Left renal pelvis (tissue), 4 donors: Measurements from ENCODE around the gene TRERF1. TPM values are rescaled to one million over a fixed set of nuclear protein-coding genes. Genes with fewer than 3 reads are reported as not detected.
A peak's percentile ranks its signal among the peaks of the same experiment; 100 is the strongest.
"Not testable (repeated sequence)": the region's sequence is repeated elsewhere in the genome, so short reads cannot be mapped to it uniquely, and the experiment has no call there.

Experiments
- DNase-seq, 4 donors: peaks; one replicate each; pipeline ENCODE4 v3.0.0-alpha.2; 2013; ENCODE audit warnings: low read depth in 4 of 4, low spot score in 3 of 4
- polyA plus RNA-seq, 4 donors: library from polyadenylated mRNA; unstranded; fragments of 120-200 nt; gene quantifications; one replicate each; pipeline ENCODE4 v1.2.1, GENCODE V29; 2013; ENCODE audit not compliant: insufficient read length in 4 of 4

TRERF1 gene, protein sequence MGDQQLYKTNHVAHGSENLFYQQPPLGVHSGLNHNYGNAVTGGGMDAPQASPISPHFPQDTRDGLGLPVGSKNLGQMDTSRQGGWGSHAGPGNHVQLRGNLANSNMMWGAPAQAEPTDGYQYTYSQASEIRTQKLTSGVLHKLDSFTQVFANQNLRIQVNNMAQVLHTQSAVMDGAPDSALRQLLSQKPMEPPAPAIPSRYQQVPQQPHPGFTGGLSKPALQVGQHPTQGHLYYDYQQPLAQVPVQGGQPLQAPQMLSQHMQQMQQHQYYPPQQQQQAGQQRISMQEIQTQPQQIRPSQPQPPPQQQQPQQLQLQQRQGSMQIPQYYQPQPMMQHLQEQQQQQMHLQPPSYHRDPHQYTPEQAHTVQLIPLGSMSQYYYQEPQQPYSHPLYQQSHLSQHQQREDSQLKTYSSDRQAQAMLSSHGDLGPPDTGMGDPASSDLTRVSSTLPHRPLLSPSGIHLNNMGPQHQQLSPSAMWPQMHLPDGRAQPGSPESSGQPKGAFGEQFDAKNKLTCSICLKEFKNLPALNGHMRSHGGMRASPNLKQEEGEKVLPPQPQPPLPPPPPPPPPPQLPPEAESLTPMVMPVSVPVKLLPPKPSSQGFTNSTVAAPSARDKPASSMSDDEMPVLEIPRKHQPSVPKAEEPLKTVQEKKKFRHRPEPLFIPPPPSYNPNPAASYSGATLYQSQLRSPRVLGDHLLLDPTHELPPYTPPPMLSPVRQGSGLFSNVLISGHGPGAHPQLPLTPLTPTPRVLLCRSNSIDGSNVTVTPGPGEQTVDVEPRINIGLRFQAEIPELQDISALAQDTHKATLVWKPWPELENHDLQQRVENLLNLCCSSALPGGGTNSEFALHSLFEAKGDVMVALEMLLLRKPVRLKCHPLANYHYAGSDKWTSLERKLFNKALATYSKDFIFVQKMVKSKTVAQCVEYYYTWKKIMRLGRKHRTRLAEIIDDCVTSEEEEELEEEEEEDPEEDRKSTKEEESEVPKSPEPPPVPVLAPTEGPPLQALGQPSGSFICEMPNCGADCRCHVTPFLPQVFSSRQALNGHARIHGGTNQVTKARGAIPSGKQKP (N-terminal part only)
- polyA plus RNA-seq, result 10 to 100 TPM; 13.0 to 18.6 (median 16.5) TPM

DNA sequence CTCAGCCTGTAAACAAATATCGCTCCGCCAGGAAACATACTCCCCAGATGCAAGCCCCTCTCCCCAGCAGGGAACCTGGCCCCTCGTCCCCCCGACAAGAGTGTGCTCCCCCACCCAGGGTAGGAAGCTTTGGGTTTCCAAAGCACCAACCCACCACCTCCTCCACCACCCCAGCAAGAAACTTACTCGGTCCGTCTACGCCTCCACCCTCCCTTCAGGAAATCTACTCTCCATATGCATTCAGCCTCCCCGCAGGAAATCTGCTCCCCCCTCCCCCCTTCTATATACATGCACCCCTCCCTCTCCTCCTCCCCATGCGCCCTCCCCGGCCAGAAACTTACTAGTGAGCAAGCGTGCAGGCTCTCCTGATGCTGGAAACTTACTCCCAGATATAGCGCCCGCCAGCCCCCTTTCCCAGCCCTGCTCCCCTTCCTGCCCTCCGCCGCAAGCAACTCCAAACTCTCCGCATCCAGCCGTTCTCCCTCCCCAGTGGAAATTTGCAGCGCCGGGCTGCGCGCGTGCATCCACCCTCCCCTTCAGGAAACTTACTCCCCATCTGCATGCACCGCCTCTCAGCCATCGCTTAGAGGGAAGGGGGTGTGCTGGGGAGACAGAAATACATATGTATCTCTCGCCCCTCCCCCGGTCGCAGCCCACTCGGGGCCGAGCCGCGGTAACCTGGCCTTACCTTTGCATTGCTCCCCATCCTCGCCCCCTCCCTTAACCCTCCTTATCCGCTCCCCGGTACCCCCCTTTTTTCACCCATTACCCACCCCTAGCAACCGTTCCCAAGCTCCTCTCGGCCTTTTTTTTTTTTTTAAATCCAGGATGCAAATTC is at the start of gene TRERF1:
TRERF1 (minus strand) TSS at position 594 of the 838 bp plus-strand sequence. CDS start 182,336 bp downstream, outside the sequence.
- peak in 3 of 4 donors; percentile 53 to 67 (median 57) for DNase-seq

DNA sequence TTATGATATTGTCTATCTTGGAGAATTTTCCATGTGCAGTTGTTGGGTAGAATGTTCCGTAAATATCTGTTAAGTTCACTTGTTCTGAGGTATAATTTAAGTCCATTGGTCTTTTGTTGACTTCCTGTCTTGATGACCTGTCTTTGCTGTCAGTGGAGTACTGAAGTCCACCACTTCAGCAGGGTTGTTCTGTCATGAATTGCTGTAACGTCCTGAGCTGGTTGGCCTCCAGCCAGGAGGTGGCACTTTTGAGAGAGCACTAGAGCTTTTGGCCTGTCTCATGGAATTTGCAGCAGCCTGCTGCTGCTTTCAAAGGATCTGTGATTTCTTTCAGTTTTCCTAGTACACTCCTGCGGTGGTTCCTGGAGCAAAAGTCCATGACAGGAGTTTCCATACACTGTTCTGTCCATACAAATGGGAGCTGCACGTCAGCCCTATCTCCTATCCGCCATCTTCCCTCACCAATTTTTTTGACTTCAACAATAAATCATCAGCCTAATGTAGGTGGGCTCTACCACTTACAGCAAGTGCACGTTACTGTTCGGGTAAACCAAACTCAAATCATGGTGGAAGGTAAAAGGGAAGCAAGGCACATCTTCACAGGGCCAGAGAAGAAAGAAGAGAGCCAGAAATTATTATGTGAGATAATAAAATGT is 46.9 kb upstream of the TRERF1 start:
- DNase-seq, result no peak

DNA sequence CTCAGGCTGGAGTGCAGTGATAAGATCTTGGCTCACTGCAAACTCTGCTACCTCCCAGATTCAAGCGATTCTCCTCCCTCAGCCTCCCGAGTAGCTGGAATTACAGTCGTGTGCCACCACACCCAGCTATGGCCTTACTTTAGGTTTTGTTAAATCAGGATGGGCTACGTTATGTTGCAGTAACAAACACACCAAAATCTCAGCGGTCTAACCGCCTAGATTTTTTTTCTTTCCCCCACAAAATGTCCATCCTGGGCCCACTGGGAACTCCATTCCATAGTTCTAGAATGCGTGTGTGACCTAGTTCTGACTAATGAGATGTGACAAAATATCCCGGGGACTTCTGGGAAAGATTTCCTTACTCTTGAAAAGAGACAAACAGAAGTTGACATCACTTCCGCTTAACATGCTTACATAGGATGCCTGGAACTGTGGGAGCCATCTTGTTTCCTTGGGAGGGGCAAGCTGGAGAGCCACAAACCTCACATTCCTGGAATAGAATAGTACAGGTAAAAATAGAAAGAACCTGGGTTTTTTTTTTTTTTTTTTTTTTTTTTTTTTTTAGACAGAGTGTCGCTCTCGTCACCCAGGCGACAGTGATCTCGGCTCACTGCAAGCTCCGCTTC is 42.3 kb upstream of the TRERF1 start:
- DNase-seq, result no peak

DNA sequence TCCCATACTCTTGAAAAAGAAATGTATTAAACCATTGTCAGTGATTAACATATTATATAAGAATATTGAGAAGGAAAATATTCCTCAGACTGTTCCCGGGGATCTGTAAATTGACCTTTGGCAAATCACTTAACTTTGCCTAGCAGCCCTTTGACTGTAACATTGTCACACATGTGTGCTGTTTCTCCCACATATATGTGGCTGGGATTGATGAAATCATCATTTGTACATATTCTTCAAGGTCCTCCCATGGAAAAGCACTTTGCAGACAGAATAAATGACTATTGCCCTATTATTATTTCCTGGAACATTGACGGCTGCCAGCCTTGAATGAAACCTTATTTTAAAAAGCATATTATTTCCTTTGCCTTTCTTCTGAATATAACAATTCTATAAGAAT is 36.4 kb upstream of the TRERF1 start:
- DNase-seq, result no peak

DNA sequence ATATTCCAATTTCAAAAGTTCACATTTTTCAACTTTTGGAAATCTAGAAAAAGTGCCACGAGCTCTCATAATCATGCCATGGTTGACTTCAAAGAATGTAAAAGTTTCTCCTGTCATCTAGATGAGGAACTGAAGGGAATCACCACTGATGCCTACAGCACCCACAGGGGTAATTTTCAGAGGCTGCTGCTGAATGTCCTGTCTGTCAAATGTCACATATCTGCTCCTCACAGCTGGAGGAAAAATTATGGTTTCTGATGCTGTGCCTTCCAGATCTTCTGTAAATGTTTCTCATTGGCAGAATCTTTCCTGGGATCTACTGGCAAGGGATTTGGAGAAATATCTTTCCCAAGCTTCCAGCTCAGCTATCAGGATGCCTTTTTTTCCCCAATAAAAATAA is 32.5 kb upstream of the TRERF1 start:
- DNase-seq, result no peak

DNA sequence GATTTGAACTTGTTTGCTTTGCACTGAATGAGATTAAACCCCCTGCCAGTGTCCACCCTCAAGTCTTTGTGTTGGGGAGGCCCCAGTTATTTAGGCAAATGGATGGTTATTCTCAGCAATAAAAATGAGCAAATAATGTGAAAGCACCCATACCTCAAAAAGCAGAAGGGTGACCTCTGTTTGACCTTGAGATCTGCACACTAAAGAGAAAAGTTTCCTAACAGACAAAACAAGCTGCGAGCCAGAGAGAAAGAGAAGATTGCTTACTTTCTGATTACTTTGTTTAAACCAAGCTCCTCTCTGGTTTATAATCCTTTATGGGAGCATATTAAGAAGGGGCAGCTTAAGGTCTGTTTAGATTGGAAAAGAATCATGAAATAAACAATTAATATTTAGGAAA is 30.4 kb upstream of the TRERF1 start:
- DNase-seq, result peak; percentile 22 to 53 (median 36)

DNA sequence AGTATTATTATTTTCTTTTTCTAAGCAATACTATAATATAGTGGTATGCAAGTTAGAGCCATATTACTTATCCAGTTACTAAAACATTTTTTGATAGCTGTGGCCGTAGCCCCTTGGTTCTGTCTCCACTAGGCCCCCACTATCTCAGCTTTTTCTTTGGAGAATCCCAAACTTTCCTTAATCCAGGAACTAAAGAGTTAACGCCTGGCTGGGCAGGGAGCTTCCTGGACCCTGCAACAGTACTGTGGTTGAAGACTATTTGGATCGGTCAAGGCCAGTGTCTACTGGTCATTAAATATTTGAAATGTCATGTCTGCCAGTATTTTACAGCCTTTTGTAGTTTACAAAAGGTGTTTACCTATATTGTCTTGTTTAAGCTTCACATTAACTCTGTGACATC is 20.0 kb upstream of the TRERF1 start:
- no peak for DNase-seq

DNA sequence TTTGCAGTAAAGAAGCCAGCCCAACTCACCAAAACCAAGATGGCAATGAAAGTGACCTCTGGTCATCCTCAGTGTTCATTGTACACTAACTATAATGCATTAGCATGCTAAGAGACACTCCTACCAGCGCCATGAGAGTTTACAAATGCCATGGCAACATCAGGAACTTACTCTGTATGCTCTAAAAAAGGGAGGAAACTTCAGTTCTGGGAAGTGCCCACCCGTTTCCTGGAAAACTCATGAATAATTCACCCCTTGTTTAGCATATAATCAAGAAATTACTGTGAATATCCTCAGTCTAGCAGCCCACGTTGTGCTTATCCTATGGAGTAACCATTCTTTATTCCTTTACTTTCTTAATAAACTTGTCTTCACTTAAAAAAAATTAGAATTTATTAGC is 19.4 kb upstream of the TRERF1 start:
- no peak for DNase-seq

DNA sequence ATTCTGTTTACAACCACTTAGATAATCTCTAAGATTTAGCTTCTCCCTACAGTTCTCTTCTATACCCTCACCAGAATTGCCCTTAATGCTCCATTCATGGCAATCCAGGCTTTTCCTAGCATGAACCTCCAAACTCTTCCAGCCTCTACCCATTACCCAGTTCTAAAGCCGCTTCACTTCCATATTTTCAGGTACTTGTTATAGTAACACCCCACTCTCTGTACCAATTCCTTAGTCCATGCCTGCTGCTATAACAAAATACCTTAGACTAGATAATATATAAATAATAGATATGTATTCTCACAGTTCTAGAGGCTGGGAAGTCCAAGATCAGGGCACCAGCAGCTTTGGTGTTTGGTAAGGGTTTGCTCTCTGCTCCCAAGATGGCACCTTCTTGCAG is 16.5 kb upstream of the TRERF1 start:
- DNase-seq, result no peak

DNA sequence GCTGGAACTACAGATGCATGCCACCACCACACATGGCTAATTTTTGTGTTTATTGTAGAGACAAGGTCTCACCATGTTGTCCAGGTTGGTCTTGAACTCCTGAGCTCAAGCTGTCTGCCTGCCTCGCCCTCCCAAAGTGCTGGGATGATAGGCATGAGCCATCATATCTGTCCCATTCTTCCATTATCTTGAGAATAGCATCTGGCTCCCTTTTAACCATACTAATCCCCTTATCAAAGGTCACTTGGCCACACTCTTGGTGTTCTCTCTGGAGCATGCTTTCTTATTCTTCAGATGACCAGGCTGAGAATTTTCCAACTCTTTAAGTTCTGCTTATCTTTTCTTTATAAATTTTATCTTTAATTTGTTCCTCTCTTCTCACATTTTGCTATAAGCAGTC is 15.9 kb upstream of the TRERF1 start:
- DNase-seq, result no peak

DNA sequence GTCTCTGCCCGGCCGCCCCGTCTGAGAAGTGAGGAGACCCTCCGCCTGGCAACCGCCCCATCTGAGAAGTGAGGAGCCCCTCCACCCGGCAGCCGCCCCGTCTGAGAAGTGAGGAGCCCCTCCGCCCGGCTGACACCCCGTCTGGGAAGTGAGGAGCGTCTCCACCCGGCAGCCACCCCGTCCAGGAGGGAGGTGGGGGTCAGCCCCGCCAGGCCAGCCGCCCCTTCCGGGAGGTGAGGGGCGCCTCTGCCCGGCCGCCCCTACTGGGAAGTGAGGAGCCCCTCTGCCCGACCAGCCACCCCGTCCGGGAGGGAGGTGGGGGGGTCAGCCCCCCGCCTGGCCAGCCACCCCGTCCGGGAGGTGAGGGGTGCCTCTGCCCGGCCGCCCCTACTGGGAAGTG is 14.7 kb upstream of the TRERF1 start:
- not testable (repeated sequence) for DNase-seq

DNA sequence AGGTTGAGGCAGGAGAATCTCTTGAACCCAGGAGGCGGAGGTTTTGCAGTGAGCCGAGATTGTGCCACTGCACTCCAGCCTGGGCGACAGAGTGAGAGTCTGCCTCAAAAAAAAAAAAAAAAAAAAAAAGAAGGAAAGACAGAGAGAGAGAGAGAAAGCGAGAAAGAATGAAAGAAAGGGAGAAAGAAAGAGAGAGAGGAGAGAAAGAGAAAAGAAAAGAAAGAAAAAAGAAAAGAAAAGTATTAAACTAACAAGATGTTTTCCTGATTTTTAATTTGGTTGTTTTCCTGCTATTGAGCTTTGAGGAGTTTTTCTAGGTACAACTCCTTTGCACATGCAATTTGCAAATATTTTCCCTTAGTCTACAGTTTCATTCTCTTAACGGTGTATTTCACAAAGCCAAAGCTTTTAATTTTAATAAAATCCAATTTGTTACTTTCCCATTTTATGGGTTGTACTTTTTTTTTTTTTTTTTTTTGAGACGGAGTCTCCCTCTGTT is 10.8 kb upstream of the TRERF1 start:
- DNase-seq, result no peak

DNA sequence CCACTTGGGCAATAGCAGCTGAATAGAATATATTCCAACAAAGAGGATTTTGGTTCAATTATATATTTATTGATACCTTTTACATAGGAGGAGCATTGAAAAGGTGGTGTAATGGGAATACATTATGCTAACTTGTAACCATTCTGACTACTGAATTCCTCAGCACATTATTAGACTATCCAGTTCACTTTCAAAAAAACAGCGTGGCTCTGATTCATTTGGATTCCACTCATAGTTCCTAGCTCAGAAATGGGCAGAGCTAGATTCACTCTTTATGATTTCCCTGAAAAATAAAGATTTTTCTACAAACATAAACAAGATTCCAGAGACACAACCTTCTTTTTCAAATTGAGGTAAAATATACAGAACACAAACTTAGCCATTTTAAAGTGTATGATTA is 9.2 kb upstream of the TRERF1 start:
- DNase-seq, result no peak

DNA sequence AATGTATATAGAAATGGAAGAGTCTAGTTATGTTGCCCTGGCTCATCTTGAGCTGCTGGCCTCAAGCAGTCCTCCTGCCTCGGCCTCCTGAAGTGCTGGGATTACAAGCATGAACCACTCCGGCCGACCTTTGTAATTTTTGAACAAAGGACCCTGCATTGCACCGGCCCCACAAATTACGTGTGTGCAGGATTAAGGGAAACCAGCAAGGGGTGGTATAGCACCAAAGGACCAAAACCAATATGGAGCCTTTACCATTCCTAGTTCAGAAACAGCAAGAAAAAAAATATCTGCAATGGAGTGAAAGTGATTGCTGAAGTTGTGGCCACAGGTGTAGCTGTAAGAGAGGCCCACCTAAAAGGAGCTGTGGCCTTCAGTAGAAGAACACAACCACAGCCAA is 8.2 kb upstream of the TRERF1 start:
- DNase-seq, result no peak

DNA sequence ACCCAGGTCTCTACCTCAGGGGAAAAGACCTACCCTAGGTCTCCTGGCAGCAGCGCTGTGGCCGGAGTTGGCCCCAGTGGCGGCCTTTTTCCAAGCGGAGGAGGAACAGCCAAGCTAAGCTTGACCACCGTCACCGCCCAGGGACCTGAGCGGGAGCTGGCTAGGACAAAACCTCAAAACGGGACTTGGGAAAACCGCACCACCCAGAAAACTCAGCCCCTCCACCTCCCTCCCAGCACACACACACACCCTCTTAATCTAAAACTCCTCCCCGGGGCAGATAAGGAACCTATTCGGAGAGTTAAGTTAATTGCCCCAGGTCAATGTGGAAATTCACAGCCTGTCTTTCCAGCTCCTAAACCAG is 2.7 kb upstream of the TRERF1 start:
- DNase-seq, result no peak

DNA sequence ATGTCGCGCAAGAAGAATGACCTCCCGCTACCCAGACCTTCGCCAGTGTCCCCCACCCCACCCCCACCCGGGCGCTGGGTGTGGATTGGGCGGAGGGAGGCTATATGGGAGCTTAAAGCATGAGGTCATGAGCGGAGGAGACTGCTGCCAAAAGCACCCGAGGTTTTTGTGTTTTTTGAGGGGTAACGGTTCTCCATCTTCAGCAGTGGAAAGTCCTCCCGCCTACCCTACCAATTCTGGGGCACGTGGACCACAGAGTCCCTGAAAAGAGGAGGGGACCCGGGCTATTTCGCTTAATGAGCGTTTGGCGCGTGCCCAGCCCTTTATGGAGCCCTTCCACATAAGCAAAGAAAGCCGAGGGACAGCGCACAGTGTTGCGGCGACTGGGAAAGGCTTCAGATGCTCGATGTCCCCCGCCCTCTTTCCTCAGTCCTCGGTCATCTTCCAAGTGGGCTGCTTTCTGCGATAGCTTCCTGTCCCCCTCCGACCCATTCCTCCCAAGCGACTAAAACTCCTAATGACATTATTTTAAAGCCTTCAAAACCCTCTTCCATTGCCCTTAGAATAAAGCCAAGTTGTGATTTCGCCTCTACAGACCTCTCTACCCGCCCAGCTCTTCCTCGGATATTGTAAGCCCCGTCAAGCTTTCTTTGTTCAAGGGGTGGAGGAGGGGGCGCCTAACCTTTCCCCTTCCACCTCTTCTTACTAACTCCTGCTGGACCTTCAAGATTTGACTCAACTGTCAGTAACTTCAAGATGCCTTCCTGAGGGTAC is 2.1 kb upstream of the TRERF1 start:
- DNase-seq, result peak in 2 of 4 donors; percentile 60 to 63

DNA sequence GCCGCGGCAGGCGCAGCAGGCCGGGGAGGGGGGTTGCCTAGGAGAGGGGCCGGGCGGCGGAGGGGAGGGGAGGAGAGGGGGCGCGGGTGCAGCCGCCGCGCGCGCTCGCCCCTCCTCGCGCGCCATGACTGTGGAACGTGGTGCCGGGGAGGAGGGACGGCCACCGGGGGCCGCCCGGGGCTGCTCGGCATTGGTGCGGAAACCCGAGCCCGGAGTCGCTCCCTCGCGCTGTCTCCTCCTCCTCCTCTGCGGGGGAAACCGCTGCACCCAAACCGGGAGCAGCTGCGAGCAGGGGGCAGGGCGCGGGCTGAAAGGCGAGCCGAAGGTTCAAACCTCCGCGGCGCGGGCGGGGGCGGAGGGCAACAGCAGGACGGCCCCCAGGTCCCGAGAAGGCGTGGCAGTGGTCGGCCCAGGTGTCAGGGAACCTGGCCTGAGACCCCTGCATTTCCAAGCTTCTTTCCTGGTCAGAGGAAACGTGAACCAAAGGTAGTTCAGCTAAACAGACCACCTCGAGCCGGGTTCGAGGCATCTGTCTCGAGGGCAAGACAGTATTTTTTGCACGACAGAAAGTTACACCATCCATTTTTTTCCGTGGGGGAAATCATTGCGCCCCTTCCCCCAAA is 1.4 kb upstream of the TRERF1 start:
- DNase-seq, result peak in 3 of 4 donors; percentile 82 to 86 (median 84)
